Stimulated activated CD8-positive, alpha-beta memory T cell treated with anti-CD3 and anti-CD28 coated beads, Interleukin-2, amount 100 ng/mL, for 1 hour (primary cell): Measurements from ENCODE around the gene DIAPH2.

Experiments used
- DNase-seq, 2 donors: peaks; one replicate each; pipeline ENCODE4 v3.0.0-alpha.2; 2020; ENCODE audit warnings: low read depth in 2 of 2

Gene DIAPH2

DNA sequence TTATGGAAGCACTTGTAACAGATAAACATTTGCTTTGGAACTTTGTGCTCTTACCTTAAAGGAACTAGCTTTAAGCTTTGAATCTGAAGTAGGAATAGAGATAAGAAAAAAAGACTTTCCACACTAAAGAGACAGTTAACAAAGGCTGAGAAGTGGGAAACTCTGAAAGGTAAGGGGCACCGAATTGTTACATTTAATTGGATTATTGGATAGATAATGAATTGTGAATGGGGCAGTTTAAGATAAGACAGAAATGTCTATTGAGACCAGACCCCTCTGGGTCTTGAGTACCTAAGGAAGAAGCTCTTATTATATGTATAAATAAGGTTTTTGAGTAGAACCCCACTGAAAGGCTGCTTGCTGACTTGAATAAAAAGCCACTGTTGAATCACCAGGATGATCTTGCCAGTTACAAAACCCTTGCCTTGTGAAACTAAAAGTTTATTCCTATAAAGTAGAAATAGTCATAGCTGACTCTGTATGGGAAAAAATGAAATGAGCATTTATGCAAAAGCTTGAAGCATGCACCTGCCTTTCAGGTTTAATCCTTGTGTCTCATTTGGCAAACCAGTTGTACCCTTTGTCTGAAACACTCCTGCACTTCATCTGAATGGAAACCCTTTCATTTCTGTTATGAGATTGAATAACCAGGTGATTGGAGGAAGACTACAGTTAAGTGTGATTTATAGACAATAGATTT lies 622.3 kb downstream of the DIAPH2 start:
- no peak for DNase-seq

DNA sequence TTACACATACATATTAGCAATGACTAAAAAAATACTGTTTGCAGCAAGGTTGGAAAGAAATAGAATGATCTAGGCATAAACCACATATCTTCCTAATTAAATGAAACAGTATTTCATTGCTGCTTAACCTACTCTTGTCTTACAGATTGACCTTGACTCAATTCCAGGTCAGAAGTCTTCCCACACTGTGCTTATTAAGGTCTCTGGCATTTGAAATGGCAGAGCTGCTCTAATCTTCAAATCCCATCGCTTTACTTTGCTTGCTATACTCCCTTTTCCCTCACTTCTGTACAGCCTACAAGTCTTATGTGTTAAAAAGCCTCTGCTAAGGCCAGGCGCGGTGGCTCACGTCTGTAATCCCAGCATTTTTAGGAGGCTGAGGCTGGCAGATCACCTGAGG lies 623.5 kb downstream of the DIAPH2 start:
- no peak for DNase-seq

GRCh38 chrX:97309487-97310116 lies 625.0 kb downstream of the DIAPH2 start:
- DNase-seq, result no peak

GRCh38 chrX:97310373-97310772 lies 625.7 kb downstream of the DIAPH2 start:
- no peak for DNase-seq

- DNase-seq, result no peak
These were observed 626.6 kb downstream of the DIAPH2 start for GRCh38 chrX:97311066-97311778.

DNA sequence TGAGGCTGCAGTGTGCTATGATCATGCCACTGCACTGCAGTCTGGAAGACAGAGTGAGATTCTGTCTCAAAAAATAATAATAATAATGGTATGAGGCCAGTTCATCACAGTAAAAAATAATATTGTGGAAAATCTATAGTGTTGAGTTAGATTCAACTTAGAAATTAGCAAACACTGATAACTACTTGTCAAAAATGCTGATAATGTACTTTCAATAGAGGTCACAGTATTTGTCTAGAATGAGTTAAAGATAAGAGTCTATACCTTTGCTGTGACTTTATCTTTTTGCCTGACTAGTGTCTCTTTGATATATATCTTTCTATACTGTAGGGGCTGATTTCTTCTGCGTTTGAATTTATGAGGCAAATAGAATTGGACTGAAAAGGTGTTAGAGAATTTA lies 629.7 kb downstream of the DIAPH2 start:
- no peak for DNase-seq

DNA sequence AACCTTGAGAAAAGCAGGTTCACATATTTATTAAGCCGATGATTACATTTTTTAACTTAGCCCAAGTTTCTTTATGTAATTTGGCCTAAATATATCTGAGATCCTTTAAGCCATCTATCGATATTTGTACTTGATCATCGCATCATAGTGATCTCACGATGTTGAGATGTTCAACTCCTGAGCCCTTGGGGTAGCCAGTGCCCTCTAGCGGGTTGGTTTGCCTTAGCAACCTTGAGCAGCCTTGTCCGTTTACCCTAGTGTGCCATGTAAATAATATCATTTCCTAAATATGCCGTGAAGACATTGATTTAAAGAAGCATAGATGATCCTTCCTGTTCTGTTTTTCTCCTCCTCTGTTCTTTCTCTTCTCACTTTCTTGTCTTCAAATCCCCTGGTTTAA lies 631.3 kb downstream of the DIAPH2 start:
- no peak for DNase-seq

DNA sequence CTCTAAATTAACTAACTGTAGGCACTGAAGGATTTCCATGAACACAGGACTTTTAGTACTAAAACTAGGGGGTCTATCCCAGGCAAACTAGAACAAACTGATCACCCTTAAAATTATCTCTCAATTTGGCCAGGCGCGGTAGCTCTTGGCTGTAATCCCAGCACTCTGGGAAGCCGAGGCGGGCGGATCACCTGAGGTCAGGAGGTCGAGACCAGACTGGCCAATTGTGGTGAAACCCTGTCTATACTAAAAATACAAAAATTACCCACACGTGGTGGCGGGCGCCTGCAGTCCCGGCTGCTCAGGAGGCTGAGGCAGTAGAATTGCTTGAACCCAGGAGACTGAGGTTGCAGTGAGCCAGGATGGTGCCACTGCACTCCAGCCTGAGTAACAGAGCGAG lies 635.7 kb downstream of the DIAPH2 start:
- no peak for DNase-seq

DNA sequence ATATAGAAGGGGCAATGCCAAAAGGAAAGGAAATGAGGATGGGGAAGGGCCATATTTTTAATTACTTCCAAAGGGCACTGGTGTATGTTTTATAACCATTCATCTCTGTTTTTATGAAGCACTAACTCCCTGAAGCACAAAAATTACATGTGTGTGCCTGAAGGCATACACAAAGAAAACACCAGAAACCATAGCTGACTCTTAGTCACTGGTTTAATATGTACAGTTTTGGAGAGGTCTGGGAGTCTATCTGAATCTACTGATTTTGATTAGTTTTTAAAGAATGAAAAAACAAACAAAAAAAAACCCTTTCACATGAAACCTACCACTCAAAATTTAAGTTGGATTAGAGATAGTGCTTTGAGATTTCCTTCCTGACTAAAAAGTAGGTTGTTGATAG lies 637.8 kb downstream of the DIAPH2 start:
- no peak for DNase-seq

DNA sequence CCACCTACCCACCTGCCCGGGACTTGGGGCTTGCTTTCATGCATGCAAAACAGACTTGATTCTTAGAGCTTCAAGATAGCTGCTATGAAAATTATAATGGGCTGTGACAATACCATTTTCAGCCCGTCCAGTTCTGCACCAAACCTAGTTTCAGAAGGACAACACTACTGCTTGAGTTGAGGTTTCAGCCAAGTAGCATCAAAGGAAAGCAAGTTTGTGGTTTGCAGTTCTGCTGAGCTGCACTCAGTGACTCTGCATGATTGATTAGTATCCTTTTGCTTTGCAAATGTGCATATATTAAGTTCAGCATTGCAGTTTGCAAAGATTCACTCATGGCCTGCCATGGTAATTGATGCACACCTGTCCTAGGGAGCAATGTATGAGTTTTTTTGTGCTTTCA lies 641.8 kb downstream of the DIAPH2 start:
- DNase-seq, result no peak

GRCh38 chrX:97328853-97329390 lies 644.3 kb downstream of the DIAPH2 start:
- DNase-seq, result no peak

- no peak for DNase-seq
These were observed 645.5 kb downstream of the DIAPH2 start for GRCh38 chrX:97330151-97330550.

DNA sequence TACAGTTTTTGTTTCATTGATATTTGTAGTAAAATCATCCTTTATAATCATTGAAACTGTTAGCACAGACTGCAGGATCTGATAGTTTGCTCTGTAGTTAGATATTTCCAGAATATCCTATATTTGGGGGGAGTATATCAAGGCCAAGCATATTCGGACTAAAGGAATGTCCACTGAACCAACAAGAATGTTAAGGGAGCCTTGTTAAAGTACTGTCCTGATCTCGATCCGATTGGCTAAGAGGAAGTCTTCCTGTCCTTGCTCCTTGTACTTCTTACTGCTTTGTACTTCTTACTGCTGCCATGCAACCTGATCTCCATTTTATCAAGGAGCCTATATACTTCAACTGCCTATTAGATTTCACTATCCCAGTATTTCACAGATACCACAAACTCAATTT lies 648.3 kb downstream of the DIAPH2 start:
- no peak for DNase-seq

DNA sequence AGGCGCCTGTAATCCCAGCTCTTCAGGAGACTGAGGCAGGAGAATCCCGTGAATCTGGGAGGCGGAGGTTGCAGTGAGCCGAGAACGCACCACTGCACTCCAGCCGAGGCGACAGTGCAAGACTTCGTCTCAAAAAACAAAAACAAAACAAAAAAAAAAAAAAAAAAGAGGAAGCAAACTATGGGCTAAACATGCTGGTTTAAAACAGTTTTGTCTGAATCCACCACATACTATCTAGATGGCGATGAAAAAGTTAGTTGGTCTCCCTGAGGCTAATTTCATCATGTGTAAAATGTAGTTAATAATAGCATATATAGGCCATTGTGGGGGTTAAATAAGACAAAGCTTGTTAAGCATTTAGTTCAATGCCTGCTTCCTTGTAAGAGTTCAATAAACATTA lies 650.2 kb downstream of the DIAPH2 start:
- no peak for DNase-seq

- DNase-seq, result no peak
These were observed 660.1 kb downstream of the DIAPH2 start for GRCh38 chrX:97344724-97345123.

DNA sequence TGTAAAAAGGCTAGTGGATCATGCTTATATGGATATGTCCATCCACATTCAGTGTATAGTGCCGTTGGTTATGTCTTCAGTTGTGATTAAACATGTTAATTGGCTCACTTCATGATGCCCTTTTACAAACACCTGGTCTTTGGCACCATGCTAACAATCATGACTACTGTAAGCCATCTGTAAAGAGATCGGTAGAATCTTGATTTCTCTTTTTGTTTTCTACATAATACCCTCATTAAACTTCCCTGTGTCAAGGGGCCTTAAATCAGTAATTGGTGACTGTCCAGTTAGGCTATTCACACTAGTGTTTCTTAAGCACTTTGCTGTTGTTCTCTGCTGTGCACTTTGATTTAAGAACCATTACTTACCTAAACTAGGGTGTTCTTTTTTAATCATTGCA lies 674.3 kb downstream of the DIAPH2 start:
- no peak for DNase-seq

- no peak for DNase-seq
These were observed 679.2 kb downstream of the DIAPH2 start for GRCh38 chrX:97363843-97364242.

- DNase-seq, result no peak
These were observed 681.6 kb downstream of the DIAPH2 start for GRCh38 chrX:97366237-97366636.

DNA sequence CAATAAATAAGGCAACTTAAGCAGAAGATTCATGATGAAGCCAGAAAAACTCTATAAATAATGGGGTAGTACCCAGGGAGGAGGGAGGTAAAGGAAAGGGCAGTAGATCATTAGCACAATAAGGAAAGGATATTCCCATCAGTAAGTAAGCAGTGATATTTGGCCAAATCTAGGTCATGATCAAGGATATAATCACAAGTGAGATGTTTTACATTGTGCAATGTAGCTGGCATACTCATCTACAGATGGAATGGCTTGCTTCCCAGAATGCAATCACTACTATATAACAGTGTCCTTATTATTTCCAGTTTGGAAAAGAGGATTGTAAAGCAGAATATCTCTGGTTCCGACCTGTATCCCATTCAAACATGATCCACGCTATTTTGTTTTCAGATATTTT lies 682.5 kb downstream of the DIAPH2 start:
- no peak for DNase-seq

GRCh38 chrX:97369947-97370346 lies 685.3 kb downstream of the DIAPH2 start:
- DNase-seq, result no peak

GRCh38 chrX:97372001-97372766 lies 687.5 kb downstream of the DIAPH2 start:
- DNase-seq, result no peak

- DNase-seq, result no peak
These were observed 689.6 kb downstream of the DIAPH2 start for GRCh38 chrX:97374266-97374665.
